Breast epithelium (tissue), 4 donors: ENCODE measurements around the gene NMUR1. TPM values are rescaled to one million over a fixed set of nuclear protein-coding genes. Genes with fewer than 3 reads are reported as not detected.

Source experiments
- DNase-seq, 2 donors: peaks; one replicate each; pipeline ENCODE4 v3.0.0-alpha.2; 2019; ENCODE audit warnings: low spot score in 2 of 2
- H3K27ac ChIP-seq, 2 donors: fragments of 200-600 bp; sonication (generic) in 1 of 2; one replicate each; pipeline ENCODE4 v1.5.1; 2016 to 2019; ENCODE audit warnings: mild to moderate bottlenecking in 1 of 2
- H3K27me3 ChIP-seq, 2 donors: fragments of 200-600 bp; sonication (generic) in 1 of 2; one replicate each; pipeline versions ENCODE4 v1.5.1 to v1.6.0; 2017 to 2019; ENCODE audit warnings: control low read depth in 1 of 2, mild to moderate bottlenecking in 1 of 2
- H3K36me3 ChIP-seq: fragments of 200-600 bp; one replicate; pipeline ENCODE4 v1.5.1; 2019
- H3K4me1 ChIP-seq, 2 donors: fragments of 200-600 bp; sonication (generic); one replicate each; pipeline ENCODE4 v1.5.1; 2016 to 2019; ENCODE audit warnings: control low read depth in 1 of 2
- H3K4me3 ChIP-seq, 3 donors: fragments of 200-600 bp; sonication (generic); 1 replicate in 2 of 3; 2 replicates in 1 of 3; pipeline ENCODE4 v1.5.1; 2016 to 2019; ENCODE audit warnings: mild to moderate bottlenecking in 3 of 3, moderate library complexity in 2 of 3
- H3K9me3 ChIP-seq, 2 donors: fragments of 200-600 bp; sonication (generic) in 1 of 2; one replicate each; pipeline ENCODE4 v1.5.1; 2016 to 2019; ENCODE audit warnings: control low read depth in 1 of 2
- POLR2A ChIP-seq: fragments of 450-650 bp; IDR thresholded peaks from one replicate; pipeline ENCODE4 v1.6.1; 2016; ENCODE audit warnings: antibody characterized with exemption, mild to moderate bottlenecking, moderate library complexity
- POLR2AphosphoS5 ChIP-seq, 3 donors: sonication (generic); formaldehyde crosslinking; IDR thresholded peaks; one replicate each; pipeline ENCODE4 v1.6.1; 2017; ENCODE audit warnings: antibody characterized with exemption in 3 of 3
- intact Hi-C: fragments of 100-400 bp; cut with DNase I; formaldehyde crosslinking; loops from one replicate; pipeline ENCODE4 v1.15.1; 2023; ENCODE audit warnings: low total_unique reads
- total RNA-seq, 3 donors: library from RNA; depleted of rRNA; stranded (reverse); fragments of >200 nt; gene quantifications; one replicate each; pipeline ENCODE4 v1.1.0, GENCODE V29; 2016
- TF ChIP-seq, protein P1 (sequence below), 3 donors: fragments of 450-650 bp; IDR thresholded peaks; one replicate each; pipeline ENCODE4 v1.5.1; 2016 to 2017; ENCODE audit warnings: antibody characterized with exemption in 3 of 3, mild to moderate bottlenecking in 3 of 3, moderate library complexity in 3 of 3

Gene NMUR1
- total RNA-seq, 3 donors from 2014 or later = under 0.01 to 3.8 TPM; not detected in 1

GRCh38 chr2:231568098-231568784 lies 38.0 kb upstream of the NMUR1 start:
- Histone ChIP-seq H3K4me1 (no peaks in the 10 kb centered on the region), H3K36me3 (no peaks in the 10 kb centered on the region), H3K27ac (no peak overlapping the region), H3K27me3 (no peaks in the 10 kb centered on the region), H3K4me3 (no peak overlapping the region), H3K9me3 (no peaks in the 10 kb centered on the region)
- intact Hi-C loops = no loop called here
- TF ChIP-seq, protein P1, sequence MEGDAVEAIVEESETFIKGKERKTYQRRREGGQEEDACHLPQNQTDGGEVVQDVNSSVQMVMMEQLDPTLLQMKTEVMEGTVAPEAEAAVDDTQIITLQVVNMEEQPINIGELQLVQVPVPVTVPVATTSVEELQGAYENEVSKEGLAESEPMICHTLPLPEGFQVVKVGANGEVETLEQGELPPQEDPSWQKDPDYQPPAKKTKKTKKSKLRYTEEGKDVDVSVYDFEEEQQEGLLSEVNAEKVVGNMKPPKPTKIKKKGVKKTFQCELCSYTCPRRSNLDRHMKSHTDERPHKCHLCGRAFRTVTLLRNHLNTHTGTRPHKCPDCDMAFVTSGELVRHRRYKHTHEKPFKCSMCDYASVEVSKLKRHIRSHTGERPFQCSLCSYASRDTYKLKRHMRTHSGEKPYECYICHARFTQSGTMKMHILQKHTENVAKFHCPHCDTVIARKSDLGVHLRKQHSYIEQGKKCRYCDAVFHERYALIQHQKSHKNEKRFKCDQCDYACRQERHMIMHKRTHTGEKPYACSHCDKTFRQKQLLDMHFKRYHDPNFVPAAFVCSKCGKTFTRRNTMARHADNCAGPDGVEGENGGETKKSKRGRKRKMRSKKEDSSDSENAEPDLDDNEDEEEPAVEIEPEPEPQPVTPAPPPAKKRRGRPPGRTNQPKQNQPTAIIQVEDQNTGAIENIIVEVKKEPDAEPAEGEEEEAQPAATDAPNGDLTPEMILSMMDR (IDR thresholded peaks at IDR 0.05) = no peak
- TF ChIP-seq POLR2AphosphoS5 (IDR thresholded peaks at IDR 0.05) (no peak), POLR2A (no peak)
- no peak for DNase-seq

DNA sequence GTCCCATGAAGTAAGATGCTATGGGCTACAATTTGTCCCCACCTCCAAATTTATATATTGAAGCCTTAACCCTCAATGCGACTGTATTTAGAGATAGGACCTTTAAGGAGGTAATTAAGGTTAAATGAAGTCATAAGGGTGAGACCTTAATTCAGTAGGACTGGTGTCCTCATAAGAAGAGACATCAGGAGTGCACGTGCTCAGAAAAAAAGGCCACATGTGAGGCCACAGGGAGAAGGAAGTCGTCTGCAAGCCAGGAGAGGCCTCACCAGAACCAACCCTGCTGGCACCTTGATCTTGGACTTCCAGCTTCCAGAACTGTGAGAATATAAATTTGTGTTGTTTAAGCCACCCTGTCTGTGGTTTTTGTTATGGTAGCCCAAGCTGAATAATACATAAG lies 36.9 kb upstream of the NMUR1 start:
- TF ChIP-seq, protein P1 (IDR thresholded peaks at IDR 0.05) = no peak
- TF ChIP-seq POLR2AphosphoS5 (IDR thresholded peaks at IDR 0.05) (no peak), POLR2A (no peak)
- intact Hi-C loops = no loop called here
- no peaks in the 10 kb centered on the region for H3K36me3 ChIP-seq
- no peak overlapping the region for H3K4me3 ChIP-seq
- H3K27ac ChIP-seq = no peak overlapping the region
- H3K27me3 ChIP-seq = no peaks in the 10 kb centered on the region
- no peaks in the 10 kb centered on the region for H3K9me3 ChIP-seq
- no peak for DNase-seq
- H3K4me1 ChIP-seq = no peaks in the 10 kb centered on the region

DNA sequence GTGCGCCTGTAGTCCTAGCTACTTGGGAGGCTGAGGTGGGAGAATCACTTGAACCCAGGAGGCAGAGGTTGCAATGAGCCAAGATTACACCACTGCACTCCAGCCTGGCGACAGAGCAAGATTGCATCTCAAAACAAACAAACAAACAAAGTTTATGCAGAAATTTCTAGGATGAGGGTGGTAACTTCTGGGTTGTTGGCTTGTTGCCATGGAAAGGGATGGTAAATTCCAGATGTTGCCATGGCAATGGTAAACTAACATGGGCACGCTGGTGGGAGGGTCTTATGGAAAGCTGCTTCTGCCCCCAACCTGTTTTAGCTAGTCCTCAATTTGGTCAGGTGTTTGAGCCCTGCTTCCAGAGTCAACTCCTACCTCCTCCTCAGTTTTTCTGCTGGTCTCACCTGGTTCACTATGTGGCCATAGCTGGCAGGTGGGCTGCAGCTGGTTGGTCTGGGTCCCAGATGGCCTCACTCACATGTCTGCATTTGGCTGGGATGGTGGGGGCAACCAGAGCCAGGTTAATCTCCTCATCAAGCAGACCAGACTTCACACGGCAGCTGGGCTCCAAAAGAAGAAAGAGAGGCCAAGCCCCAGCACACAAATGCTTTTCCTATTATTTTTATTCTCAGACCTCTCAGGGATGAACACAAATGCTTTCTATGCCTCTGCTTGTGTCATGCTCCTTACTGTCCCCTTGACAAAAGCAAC lies 35.8 kb upstream of the NMUR1 start:
- no peaks in the 10 kb centered on the region for H3K4me1 ChIP-seq
- no peaks in the 10 kb centered on the region for H3K36me3 ChIP-seq
- no peaks in the 10 kb centered on the region for H3K27me3 ChIP-seq
- intact Hi-C loops = no loop called here
- DNase-seq = no peak
- H3K27ac ChIP-seq = no peak overlapping the region
- H3K9me3 ChIP-seq = no peaks in the 10 kb centered on the region
- TF ChIP-seq POLR2A = no peak
- H3K4me3 ChIP-seq = no peak overlapping the region

DNA sequence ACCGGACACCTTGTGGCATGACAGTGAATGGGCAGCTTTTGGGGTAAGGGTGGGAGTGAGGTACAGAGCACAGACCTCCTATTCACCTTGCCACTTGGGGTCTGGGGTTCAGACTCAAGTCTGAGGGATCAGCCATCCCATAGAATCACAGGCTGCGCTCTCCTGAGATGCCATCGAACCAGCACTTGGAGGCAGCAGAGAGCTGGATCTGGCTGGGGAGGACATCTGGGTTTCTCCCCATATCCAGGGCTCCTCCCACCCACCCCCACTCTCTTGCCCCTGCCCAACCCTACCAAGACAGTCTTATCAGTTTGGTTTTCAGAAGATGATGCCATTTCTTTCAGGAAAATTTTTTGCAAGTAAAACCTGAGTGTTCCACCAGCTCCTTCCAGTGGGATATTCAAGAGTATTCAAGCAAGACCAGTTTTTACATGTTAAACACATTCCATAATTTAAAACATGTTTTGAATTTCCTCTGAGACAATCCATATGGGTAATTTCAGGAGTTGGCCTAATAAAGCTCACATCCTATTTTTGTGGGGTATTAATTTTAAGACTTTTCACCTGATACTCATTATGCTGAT lies 33.2 kb upstream of the NMUR1 start:
- Histone ChIP-seq H3K27ac (no peak overlapping the region), H3K9me3 (no peaks in the 10 kb centered on the region), H3K27me3 (no peaks in the 10 kb centered on the region), H3K4me1 (no peaks in the 10 kb centered on the region), H3K36me3 (no peaks in the 10 kb centered on the region), H3K4me3 (no peak overlapping the region)
- no peak for TF ChIP-seq POLR2AphosphoS5 (IDR thresholded peaks at IDR 0.05)
- no peak for TF ChIP-seq POLR2A
- TF ChIP-seq, protein P1 (IDR thresholded peaks at IDR 0.05) = peak in 2 of 3 donors; percentile 26 to 44
- intact Hi-C loops = no loop called here
- DNase-seq = peak in 1 of 2 donors; percentile 21

DNA sequence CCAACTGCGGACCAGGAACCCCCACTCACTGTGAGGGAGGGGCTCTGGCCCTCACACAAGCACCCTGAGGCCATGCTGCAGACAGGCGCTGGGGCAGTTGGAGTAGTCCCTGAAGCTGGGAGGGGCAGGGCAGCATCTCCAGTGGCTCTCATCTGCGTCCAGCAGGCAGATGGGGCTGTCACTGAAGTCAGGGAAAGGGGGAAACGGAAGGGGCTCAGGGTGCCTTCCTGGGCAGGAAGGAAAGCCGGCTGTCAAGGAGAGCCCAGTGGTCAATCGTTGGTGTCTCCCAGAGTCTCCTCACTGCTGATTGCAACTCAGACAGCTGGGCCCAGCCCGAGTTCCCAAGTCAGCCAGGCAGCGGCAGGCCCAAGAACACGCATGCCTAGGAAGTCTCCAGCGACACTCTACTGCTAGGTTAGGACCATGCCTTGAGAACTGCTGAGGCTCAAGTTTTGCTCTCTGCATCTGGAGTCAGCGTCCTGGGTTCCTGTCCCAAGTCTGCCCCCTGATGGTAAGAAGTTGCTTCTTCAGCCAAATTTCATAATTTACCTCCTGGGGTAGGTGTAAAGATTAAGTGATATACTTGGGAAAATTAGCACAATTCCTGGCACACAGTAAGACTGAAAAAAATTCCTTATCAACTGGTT lies 27.4 kb upstream of the NMUR1 start:
- no peaks in the 10 kb centered on the region for H3K4me1 ChIP-seq
- TF ChIP-seq, protein P1 (IDR thresholded peaks at IDR 0.05) = peak in 1 of 3 donors; percentile 85
- no peak for TF ChIP-seq POLR2AphosphoS5 (IDR thresholded peaks at IDR 0.05)
- no peak overlapping the region for H3K4me3 ChIP-seq
- DNase-seq = peak in 1 of 2 donors; percentile 23
- H3K27ac ChIP-seq = peak overlapping the region in 1 of 2 donors; percentile 6
- peaks cover 3 to 6% of the 10 kb centered on the region in 2 donors for H3K9me3 ChIP-seq
- H3K27me3 ChIP-seq = no peaks in the 10 kb centered on the region
- intact Hi-C loops = no loop called here
- H3K36me3 ChIP-seq = no peaks in the 10 kb centered on the region
